NCI-H1417 treated with DMSO at 0.1 percent for 48 hours (cell line): ENCODE data around the gene SNED1.

Experiments used
- DNase-seq: peaks from one replicate; lab custom pipeline; 2025; lab: John Stamatoyannopoulos, UW

SNED1 gene

DNA sequence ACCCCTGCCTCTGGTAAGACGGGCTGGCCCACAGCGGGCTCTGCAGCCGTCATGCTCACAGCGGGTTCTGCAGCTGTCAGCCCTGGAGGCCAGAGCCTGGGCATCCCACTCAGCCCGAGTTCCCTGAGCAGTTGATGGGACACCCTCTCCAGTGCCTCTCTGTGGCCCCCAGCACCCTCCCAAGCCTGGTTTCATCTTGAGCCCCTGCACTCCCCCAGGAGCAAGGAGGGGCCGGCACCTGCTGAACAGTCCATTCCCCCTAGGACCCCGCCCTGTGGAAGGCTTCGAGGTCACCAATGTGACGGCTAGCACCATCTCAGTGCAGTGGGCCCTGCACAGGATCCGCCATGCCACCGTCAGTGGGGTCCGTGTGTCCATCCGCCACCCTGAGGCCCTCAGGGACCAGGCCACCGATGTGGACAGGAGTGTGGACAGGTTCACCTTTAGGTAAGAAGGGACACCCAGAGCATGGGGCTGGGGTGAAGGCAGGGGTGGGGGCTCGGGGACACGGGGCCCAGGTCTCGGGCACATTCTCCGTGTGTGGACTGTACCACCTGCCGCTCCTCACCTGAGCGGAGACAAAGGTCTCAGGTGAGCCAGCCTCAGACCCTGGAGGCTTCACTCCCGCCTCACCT is 69.2 kb downstream of the SNED1 start:
- no peak for DNase-seq

DNA sequence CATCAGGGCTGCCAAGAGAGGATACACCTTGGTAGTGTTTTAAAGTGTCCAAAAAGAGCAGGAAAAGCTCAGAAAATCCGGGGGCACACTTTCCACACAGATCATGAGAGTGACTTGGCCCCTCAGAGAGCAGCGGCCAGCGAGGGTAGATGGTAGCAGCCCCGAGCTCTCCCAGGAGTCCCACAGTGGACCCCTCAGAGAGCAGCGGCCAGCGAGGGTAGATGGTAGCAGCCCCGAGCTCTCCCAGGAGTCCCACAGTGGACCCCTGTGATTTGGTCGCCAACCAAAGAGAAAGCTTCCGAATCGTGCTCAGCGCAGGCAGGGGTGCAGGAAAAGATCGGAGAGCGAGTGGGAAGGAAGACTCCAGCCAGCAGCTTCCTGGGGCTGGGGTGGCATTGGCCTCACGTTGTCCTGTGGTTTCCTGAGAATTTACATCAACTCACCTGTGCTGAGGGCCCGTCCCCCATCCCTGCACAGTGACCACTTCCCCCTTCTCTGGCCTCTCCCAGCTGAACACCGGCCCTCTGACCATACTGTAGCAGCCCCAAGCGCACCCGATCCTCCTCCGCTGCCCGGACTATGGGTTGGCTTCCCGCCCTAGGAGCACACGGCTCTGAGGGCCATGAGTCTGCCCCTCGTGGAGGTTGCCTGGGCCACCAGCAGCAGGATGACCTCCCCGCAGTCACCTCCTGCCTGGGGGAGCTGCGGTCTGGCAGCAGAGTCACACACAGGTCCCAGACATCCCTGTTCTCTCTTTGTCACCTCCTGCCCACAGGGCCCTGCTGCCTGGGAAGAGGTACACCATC is 69.9 kb downstream of the SNED1 start:
- no peak for DNase-seq

DNA sequence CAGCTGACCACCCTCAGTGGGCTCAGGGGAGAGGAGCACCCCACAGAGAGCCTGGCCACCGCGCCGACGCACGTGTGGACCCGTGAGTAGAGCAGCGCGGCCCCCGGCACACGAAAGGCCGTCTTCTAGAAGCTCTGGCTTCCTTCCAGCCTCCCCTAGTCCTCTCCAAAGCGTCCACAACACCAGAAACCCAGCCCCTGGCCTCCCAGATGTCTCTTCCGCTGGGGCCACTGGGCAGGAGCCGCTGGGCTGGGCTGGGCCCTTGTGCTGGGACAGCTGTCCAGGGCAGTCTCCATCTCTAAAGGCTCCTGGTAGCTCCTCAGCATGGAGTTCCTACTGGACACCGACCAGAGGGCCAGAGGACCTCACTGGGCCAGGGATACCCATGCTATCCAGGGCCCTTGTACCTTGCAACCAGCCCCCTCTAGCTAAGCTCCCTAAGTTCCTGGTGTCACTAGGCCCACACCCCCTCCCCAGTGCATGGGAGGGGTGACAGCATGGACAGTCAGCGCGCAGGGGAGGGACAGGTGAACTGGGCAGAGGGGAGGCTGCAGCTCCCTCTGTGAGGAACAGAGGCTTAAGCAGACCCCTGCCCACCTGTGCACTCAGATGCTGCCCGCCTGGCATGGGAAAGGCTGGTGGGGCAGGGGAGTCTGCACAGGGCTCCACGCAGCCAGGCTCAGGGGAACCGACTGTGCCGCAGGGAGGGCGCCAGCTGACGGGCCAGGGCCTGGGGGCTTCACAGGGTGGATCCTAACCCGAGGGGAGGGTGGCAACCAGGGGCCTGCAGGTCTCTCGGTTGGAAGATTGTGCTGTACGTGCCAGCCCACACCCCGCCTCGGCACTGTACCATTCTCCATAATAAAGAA is 70.8 kb downstream of the SNED1 start:
- DNase-seq, result no peak

DNA sequence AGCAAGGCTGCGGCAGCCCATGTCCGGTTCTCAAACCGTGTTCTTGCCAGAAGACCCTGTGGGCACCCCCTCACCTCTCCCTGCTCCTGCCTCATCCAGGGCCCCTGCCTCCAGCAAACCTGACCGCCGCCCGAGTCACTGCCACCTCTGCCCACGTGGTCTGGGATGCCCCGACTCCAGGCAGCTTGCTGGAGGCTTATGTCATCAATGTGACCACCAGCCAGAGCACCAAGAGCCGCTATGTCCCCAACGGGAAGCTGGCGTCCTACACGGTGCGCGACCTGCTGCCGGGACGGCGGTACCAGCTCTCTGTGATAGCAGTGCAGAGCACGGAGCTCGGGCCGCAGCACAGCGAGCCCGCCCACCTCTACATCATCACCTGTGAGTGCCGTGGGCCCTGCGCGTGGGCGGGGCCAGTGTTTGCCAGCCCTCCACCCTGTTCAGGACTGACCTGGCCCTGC is 71.4 kb downstream of the SNED1 start:
- no peak for DNase-seq

DNA sequence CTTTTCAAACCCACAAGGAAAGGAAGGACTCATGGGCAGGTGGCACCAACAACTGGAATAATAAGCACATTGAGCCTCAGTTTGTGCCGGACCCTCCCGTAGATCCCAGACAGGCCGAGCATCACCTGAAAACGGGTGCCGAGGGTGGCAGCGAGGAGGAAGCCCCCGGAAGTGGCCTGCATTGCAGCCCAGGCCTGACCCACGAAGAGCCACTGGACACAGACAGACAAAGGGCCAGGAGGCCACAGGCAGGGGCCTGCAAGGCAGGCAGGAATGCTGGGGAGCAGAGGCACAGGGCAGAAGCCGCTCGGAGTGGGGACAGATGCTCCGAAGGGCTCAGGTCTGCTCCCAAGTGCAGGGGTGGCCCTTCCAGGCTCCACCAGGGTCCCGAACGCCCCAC is 71.9 kb downstream of the SNED1 start:
- DNase-seq, result no peak

DNA sequence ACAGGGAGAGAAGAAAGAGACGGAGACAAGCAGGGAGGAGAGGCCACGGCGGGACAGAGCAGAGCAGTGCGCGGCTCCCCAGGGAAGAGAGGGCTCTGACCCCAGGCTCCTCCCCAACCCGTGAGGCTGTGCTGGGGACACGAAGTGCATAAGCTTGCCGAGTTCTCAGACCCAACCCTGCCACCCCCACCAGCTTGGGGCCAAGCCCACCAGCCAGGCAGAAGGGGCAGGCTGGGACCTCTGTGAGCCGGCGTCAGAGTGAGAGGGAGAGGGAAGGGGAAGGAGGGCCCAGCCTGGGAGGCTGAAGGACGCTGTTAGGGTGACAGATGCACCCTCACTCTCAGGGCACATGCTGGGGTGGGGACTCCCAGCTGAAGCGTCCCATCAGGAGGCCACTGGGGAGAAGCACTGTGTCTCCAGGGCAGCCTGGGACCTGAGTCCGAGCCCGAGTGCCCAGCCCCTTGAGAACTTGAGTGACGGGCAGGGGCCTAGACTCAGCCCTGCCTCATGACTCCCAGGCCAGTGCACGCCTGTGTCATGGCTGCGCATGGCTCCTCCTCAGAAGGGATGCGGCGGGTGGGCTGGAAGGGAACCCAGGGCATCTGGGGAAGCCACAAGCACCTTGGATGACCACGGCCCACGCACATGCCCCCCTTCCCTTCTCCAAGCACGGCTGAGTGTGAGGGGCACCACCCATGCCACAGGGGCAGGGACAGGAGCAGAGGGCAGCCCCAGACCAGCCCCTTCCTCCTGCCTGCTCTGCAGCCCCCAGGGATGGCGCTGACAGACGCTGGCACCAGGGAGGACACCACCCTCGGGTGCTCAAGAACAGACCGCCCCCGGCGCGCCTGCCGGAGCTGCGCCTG is 72.6 kb downstream of the SNED1 start:
- no peak for DNase-seq

DNA sequence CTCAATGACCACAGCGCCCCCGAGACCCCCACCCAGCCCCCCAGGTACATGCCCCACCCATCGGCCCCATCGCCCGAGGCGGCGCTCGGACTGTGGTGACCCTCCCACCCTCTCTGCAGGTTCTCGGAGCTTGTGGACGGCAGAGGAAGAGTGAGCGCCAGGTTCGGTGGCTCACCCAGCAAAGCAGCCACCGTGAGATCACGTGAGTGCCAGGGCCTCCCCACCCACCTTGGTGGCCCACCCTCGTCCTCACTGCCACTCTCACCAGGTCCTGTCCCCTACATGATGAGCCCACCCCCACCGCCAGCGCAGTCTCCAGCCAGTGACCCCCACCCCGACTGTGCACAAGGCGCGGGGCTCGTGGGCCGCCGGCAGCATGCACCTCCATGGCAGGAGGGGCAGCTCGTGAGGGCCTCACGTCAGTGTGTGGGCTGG is 73.3 kb downstream of the SNED1 start:
- DNase-seq, result no peak

DNA sequence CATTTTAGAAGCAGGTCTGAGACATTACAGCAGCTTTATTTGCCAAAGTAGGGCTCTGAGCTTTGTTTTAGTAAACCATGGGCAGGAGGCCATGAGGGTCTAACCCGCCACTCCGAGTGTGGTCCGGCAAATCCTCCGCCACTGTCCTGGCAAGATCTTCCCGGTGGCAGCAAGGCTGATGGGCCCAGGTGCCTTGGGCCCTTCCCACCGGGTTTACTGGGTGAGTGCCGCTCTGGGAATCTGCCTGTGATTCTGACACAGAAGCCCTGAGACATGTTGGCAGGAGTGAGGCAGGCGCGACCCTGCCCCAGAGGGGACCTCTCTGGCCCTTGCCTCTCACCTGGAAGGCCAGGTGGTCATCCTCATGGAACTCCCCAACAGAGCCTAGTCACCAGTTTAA is 73.7 kb downstream of the SNED1 start:
- no peak for DNase-seq

DNA sequence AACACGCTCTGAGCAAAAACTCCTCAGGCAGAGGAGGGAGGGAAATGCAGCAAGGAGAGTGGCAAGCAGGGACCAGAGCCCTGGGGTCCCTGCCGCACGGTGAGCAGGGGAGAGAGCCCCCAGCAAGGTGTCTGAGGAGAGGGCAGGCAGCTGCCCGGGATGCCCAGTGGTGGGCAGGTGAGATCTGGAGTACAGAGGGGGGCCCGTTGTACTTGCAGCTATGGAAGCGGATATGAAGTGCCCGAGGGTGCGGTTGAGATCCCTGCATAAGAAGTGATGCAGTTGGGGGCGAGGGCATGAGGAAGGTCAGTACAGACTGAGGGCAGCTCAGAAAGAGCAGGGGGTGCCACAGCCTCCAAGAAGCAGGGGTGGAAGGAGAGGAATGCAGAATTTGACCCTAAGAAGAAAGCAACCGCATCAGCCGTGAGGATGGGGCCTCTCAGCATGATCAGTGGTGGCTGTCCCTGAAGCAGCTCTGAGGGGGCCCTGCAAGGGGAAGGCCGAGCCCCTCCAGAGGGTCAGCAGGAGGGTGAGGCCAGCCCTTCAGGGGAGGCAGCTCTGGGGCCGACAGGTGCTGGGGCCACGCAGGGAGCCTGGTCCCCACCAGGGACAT is 74.2 kb downstream of the SNED1 start:
- no peak for DNase-seq

DNA sequence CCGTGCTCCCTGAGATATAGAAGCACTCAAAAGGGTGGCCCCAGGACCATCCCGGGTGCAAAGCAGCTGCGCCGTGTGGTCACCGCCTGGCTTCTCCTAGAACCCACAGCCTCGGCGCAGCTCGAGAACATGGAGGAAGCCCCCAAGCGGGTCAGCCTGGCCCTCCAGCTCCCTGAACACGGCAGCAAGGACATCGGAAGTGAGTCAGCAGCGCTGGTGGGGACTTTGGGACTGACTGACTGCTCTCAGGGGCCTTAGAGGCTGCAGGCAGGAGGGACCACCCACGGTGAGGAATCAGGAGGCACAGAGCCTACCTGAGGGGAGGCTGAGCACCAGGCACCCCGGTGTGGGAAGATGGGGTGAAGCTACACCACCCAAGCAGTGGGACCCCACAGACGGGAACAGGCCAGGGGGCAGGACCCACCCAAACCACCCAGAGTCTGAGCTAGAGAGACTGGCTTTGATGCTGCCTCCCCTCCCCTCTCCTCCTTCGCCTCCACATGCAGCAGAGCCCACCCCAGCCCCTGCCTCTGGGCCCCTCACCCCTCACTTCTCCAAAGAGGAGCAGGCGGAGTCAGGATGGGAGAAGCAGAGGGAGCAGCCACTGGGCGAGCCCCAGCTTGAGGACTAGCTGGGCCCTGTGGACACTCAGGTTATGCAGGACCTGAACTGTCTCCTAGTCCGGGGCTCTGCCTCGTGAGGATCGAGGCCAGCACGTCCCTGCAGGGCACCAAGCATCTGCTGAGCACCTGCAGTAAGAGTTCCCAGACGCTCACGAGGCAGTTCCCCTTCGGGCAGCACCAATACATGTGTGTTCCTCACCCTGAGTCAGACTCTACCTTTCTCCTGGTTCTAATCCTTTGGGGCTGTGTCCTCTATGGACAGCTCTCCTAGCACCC is 75.0 kb downstream of the SNED1 start:
- DNase-seq, result no peak

DNA sequence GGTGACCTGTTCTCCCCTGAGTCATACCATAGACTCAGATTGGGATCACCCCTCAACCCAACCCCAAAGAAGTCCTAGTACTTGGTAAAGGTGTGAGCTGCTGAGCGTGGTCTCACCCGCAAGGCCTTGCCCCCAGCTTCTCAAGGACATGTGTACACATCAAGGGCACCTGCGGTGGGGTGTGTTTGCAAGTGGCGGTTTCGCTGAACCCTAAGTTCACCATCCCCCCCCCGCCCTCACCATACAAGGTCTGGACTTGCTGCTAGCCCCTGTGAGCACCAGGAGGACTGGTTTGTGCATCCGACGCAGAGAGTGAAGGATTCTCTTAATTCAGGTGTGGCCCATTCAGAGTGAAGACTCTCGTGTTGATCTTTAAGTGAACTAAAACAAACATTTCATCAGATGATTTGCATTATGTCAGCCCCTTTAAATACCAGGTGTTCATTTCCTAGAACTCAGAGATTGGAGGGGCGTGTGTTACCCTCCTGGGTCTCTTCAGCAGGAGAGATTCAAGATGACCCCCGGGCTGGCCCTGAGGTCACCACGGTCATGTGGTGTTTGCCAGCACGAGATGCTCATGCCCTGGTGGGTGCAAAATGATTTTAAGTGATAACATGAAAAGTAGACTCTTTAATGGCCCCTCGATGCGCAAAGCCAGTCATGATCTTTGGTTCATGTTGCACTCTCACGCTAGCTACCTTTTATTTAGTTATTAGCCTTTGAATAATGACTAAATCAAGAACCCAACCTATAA is 75.8 kb downstream of the SNED1 start:
- no peak for DNase-seq

DNA sequence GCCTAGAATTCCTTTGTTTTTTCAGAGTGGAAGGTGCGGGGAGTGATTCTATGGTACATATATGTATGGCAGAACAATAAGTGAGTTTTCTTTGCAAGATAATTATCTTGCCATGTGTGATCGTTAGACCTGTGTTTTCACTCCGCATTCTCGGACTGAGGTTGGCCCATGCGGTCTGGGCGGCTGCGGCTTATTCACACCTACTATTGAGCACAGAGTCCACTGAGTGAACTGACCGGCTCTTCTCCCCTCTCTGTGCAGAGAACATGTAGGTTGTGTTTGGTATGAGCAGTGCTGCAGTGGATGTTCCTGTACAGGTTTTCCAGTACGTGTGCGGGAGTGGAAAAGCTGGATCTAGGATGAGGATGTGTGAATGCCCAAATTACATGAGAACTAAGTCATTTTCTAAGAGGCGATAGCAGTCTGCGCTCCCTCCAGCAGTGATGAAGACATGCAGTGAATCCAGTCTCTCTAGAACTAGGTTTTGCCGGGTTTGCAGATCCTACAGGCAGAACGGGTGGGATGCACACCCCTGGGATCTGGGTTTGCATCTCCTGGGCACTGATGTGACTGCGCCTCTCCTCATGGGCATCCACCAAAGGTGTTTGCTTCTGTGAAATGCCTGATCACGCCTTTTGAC is 76.6 kb downstream of the SNED1 start:
- no peak for DNase-seq

DNA sequence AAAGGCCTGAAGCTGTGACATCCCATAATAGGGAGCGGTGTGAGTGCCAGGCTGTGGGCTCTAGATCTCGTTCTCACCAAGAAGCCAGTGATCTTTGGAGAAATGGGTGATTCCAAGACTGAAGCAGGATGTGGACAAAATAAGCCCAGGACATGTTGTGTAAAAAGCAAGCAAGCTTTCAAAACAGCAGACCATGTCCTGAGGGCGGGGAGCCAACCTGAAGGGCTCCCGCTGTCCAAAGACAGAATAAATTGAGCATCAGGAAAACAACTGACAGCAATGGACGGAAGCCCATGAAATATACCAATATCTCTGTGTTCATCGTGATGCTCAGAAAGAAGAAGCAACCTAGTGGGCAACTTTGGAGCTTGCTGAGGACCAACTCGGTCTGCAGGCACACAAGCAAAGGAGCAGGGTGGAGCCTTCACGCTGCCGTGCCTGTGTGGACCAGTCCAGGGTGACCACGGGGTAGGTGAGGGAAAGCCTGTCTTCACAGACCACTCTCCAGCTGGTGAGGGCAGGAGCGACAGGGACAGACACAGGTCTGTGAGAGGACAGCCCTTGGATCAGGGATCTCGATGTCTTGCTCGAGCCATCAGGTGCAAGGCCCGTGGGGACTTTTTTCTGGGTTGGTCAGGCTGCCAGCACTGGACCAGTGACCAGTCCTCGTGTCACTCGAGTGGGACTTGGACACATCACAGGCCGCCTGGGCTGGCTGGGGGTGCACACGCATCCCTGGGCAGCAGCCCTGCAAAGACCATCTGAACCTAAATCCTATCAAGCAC is 82.2 kb downstream of the SNED1 start:
- DNase-seq, result no peak

DNA sequence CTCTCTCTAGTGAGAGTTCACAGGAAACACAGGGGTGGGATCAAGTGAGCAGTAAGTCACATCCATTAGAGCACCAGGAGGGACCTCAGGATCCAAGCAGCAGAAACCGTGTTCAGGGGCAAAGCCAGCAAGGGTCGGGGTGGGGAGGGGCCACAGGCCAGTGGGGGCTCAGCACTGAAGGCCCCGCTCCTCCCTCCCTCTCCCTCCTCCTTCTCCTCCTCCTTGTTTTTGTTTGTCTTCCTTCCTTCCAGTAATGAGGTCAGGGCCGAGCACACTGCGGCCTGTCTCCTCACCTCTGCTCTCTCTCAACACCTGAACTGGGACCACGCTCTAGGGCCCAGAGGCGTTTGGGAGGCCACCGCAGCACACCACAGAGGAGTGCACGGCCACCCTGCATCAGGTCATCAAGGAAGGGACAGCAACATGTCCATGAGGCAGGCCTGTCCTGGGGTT is 82.8 kb downstream of the SNED1 start:
- no peak for DNase-seq

DNA sequence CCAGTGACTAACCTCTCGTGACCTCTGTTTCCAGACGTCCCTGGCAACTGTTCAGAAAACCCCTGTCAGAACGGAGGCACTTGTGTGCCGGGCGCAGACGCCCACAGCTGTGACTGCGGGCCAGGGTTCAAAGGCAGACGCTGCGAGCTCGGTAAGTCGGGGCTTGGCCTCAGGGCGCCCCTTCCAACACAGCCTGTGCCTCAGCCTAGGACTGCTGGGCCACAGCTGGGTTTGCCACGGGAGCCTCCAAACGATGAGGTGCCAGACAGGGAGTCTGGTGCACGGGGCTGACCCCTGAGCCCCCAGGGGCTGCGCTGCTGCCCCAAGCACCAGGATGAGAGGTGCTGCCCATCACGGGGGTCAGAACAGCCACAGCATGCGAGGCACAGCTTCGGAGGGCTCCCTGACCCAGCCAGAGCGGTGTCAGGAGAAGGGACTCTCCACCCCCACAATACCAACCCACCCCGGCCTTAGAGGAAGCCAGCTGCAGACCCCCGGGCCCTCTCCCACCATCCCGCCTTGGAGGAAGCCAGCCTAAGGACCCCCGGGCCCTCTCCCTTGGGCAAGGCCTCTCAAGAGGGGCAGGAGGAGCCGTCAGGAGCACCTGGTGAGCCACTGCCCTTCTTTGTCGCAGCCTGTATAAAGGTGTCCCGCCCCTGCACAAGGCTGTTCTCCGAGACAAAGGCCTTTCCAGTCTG is 83.4 kb downstream of the SNED1 start:
- no peak for DNase-seq

DNA sequence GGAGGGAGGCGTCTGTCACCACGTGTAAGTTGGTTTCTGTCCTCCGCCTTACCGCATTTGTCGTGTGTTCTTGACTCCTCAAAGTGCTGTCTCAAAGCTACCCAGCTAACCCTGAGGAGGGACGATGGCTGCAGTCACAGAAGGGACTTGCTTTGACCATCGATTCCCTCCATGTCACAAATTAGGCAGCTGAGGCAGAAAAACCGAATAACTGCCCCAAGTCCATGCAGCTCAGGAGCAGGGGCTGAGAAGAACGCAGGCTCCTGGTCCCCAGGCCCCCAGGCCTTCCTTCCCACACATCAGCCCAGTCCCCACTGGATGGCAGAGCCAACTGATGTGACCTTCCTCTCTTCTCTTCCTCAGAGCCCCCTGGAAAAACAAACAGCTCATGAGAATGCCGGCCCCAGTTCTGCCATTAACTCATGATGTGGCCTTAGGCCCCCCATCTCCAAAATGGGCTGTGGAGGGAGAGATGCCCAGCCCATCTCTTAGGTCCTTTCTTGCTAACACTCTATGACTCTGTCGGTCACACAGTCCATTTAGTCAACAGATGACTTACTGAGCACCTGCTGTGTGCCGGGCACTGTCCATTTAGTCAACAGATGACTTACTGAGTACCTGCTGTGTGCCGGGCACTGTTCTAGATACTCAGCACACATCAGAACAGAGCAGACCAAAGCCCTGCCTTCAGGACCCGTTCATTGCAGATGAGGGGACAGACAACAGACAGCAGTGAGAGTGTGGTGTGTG is 84.1 kb downstream of the SNED1 start:
- no peak for DNase-seq

DNA sequence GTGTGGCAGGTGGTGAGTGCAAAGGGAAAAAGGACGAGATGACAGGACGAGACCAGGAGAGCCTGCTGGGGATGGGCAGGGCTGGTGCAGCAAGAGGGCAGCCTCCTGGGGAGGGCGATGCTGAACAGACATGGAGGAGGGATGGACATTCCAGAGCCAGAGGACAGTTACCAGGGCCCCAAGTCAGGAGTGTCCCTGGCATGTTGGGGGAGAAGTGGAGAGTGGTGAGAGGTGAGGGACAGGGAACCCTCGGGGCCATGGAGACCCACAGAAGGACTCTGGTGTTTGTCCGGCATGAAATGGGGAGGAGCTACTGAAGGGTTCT is 84.6 kb downstream of the SNED1 start:
- DNase-seq, result no peak
